NCI-H460 (cell line): ENCODE data around the gene GYPB. TPM values are rescaled to one million over a fixed set of nuclear protein-coding genes. Genes with fewer than 3 reads are reported as not detected.
"Not testable (repeated sequence)": the region's sequence is repeated elsewhere in the genome, so short reads cannot be mapped to it uniquely, and the experiment has no call there.

Experiments used
- DNase-seq: peaks from one replicate; pipeline ENCODE4 v3.0.0-alpha.2; 2016; ENCODE audit warnings: low read depth; ENCODE audit errors: extremely low read depth
- total RNA-seq: library from RNA; depleted of rRNA; stranded (reverse); fragments of >200 nt; shearing (Covaris generic); gene quantifications from 2 replicates; pipeline ENCODE4 v1.2.3, GENCODE V29; 2014

Gene GYPB
- total RNA-seq, 1 experiment from 2014 or later: not detected

DNA sequence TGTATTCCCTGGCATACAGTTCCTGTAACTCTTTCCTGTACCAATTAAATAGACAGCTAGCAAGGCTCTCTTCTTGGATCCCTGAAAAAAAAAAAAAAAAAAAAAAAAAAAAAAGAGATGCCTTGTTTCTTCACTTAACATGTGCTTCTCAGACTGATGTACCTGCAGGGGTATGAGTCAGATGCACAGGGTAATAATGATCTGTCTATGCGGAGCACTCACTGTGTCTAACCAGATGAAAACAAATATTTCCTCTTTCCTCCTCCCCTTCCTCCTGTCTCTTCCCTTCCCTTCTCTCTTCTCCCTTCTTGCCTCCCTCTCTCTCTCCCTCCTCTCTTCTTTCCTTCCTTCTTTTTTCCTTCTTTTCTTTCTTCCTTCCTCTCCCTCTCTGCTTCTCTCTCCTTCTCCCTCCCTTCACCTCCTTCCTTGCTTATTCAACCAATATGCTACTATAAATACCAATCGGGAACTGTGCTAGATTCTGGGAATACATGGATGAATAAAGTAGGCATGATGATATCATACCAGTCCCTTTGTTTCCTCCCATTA, 3.0 kb downstream of the GYPB start:
- DNase-seq: not testable (repeated sequence)

DNA sequence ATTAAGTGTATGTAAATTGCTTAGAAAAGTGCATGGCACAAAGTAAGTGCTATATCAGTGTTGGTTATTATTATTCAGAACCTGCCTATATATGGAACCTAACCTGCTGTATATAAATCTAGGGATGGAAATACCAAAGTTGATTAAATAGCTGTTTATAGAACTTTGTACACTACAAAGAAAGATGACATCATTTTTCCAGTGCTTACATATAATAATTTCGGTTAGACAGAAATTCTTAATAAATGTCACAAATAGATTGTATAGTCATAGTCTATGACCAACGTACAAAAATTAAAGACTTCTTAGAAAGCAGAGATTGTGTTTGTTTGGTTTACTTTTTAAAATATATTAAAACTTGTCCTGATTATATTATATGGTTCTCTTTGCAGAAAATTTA, 4.4 kb downstream of the GYPB start:
- no peak for DNase-seq

DNA sequence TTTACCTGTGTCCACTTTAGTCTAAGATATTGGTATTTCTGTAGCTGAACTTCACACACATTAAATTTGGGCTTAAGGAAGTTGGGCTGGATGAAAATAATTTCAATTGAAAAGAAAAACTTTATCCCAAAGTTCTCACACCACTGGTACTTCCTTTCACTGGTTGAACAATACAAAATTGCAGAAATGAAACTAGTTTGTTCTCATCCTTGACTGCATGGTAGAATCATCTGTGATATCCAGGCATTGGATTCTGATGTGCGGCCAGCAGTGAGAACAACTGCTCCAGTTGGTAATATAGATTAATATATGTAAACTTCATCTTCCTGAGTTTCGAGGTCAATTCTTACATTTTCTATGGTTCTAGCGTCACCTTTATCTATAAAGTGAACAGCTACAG, 10.6 kb downstream of the GYPB start:
- DNase-seq: not testable (repeated sequence)

DNA sequence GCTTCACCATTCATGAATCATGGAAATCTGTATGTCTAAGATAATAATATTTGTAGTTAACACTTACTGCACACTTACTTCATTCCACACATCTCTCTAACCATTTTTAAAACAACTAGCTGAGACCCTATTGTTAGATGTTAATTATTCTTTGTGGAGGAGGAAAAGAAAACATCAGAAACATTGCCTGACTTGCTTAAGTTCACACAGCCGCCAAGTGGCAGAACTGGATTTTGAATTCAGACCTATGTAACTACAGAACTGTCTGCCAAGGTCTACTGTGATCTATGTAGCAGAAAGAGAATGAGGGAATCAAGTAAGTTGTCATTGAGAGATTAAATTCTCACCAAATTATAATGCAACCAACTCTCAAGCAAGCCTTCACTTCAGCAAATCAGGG, 11.2 kb downstream of the GYPB start:
- DNase-seq: not testable (repeated sequence)

DNA sequence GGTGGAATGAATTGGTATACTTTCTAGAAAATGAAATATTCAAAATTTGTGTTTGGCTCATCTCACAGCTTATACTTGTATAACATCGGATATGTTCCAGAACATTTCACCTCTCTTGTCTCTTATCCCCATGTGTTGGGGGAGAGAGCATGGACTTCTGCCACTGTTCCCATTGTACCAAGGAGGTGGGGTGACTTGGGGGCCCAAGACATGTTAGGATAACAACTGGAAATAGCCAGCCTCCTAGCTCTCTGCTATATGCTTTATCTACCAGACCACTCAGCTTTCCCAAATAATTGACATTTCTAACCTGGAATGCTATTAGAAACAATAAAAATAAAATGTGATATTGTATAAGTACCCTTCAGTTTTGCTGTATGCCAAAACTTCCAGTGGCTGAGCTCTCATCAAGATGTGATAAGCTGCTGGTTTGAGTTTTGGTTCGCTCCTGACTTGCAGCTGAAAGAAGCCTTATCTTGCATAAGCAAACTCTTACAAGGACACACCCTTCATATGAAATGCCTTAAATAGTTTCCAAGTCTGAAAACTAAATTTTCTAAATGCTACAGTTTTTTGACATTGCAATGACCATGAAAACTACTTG, 12.9 kb downstream of the GYPB start:
- DNase-seq: not testable (repeated sequence)

DNA sequence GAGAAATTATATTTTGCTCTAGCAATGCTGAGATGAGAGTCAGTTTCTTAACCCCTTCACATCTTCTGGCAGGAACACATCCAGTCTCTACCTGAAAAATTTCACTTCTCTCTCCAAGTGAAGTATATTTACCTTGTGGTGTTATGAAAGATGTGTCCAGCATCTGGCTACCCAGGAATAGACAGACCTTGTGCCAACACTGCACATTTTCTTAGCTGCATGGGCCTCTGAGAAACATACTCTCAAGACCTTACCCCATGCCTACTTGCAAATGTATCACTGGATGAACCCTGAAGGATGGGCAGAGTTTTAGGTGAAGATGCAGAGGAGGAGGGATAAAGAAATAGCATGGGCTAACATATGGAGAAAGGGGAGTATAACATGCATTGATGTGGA, 13.6 kb downstream of the GYPB start:
- DNase-seq: not testable (repeated sequence)

DNA sequence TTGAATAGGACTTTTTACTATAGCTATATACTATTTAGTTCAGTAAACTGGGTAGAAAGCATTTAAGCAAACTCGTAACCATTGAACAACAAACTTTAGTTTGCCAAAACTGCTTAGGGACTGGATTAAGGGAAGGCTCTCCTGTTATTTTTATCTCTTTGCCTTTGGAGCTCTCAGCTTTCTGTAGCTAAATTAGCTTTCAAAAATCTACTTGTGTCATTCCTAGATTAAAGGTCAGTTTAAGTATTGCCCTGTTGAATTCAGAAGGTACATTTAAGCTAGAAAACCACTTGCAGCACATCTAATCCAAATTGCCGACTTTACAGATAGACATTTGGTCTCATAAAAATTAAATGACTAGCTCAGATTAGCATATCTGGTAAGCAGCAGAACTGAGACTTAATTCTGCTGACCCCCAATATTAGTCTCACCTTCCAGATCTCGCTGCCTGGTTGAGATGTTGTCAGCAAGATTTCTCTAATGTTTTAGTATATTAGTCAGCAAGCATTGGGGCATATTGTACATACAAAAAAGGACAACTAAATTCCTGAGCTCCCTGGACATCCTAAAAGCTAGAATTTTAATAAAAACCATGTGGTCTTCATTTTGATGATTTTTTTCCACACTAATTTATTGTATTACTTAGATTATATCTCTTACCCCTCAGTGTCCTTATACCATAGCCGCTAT, 14.2 kb downstream of the GYPB start:
- not testable (repeated sequence) for DNase-seq

DNA sequence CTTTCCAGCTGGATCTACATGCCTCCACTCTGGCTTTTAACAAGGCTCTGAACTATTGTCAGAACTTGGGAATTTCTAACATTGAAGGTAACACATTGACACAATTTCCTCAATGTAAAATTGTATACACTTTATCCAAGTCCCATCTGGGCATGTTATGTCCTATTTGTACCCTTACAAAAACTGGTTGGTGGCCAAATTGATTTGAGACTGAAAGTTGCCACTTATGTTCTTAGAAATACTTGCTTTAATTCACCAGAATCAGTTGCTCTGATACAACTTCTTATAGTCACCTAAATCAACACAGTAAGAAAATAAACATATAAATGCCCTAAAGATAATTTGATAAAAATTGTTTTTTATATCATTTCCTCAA, 15.3 kb downstream of the GYPB start:
- not testable (repeated sequence) for DNase-seq

DNA sequence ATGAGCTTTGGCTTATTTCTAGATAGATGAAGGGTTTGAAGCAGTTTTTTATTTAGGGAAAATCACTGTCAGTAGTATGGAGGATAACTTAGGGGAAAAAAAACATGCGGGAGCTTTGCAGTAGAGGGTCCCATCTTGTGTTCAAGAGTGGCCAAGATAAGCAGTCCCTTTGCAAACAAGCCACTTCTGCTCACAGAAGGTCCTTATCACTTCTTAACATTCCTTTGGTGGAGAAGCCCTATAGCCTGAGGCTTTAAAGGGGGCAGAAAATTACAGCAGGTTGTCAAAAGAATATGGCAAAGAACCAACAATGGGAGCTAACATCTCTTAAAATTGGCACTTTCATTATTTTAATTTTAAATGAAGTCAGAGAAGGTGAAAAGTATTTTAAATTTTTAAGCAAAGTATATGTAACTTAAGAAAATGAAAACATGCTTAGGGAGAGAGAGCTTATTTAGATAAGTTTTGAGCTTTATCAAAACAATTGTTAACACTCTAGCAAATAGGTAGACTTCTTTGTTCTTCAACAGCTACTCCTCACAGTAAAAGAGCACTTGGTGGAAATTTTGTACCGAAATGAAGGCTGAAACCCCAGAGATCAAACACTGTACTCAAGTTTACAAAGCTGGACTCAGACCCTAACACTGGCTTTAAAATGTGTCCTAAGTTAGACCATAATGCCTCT, 15.8 kb downstream of the GYPB start:
- not testable (repeated sequence) for DNase-seq

- not testable (repeated sequence) for DNase-seq
Observed at GRCh38 chr4:144000331-144000995, 18.7 kb downstream of the GYPB start.

GRCh38 chr4:143996193-143996592, 23.0 kb downstream of the GYPB start:
- not testable (repeated sequence) for DNase-seq

GRCh38 chr4:143991761-143992160, 27.4 kb downstream of the GYPB start:
- DNase-seq: not testable (repeated sequence)

GRCh38 chr4:143990717-143991116, 28.5 kb downstream of the GYPB start:
- not testable (repeated sequence) for DNase-seq

GRCh38 chr4:143986180-143986579, 33.0 kb downstream of the GYPB start:
- no peak for DNase-seq

DNA sequence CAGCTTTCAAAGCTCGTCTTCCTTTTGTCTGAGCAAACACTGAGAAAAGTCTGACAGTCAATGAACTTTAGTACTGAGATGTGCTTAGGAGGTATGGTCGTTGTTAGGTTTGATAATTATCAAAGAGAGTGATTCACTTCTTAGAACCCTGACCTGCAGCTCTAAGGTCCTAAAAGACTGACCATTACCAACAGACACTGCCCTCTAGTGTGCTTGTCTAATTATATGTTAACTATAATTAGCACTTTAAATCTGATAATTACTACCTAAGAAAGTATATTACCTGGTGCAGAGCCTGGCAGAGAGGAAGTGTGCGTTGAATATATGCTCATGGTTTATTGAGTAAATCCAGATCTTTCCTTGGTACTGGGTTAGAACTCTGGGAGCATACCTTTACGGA, 38.4 kb downstream of the GYPB start:
- not testable (repeated sequence) for DNase-seq

DNA sequence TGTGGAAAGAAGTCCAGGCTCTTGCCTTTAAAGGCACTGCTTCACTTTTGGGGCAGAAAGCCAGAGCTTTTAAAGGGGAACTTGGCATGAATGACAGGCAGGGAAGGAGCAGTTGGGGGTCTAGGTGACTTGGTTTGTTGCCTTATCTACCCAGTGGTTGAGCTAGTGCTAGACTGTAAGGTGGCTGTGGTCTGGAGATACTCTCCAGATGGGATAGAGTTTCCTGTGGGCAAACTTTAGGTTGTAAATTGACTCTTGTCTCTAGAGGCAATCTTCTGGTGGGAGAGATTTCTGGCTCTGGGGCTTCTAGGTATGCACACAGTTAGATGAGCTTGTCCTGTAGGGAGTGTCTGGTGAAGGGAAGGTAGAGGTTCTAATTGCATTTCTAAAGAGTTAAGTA, 43.7 kb downstream of the GYPB start:
- DNase-seq: not testable (repeated sequence)

- DNase-seq: not testable (repeated sequence)
Observed at GRCh38 chr4:143974021-143974420, 45.2 kb downstream of the GYPB start.

GRCh38 chr4:143961075-143961474, 58.1 kb downstream of the GYPB start:
- DNase-seq: no peak

DNA sequence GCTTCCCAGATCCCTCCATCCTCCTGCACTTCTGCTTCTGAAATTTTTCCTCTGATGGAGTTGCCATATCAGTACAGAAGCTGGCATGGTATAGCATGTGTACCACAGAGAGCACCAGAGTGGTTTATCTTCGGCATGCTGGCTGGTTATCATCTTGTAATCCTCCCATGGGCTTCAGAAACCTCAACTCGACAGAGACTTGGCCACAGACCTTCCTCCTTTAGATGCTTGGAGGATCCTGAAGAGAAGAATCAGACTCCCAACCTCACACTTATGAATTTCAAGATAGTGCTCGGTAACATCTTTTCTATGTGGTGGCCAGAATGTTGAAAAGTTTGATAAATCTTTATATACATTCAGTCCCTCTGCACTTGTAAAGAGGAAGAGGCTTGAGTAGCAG, 63.9 kb downstream of the GYPB start:
- not testable (repeated sequence) for DNase-seq

DNA sequence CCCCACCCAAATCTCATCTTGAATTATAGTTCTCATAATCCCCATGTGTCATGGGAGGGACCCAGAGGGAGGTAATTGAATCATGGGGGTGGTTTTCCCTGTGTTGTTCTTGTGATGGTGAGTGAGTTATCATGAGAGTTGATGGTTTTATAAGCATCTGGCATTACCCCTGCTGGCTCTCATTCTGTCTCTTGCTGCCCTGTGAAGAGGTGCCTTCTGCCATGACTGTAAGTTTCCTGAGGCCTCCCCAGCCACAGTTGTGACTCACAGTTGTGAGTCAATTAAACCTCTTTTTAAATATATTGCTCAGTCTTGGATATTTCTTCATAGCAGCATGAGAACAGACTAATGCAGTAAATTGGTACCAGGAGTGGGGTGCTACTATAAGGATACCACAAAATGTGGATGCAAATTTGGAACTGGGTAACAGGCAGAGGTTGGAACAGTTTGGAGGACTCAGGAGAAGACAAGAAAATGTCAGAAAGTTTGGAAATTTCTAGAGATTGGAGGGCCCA, 67.7 kb downstream of the GYPB start:
- not testable (repeated sequence) for DNase-seq

DNA sequence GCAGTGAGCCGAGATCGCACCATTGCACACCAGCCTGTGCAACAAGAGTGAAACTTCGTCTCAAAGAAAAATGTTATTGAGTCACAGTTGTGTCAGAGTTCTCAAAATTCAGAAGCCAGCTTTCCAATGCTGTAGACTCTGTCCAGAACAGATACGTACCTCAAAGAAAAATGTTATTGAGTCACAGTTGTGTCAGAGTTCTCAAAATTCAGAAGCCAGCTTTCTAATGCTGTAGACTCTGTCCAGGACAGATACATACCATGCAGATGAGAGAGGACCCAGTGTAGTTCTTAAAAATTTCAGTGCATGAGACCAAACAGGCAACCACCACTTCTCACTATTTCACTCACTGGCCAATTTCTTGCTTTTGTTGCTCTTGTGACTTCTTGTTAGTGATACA, 68.2 kb downstream of the GYPB start:
- DNase-seq: not testable (repeated sequence)
